DOHH2 (cell line): ENCODE data around the gene TDP1.

Experiments
- CTCF ChIP-seq: fragments of 200-600 bp; sonication (generic); IDR thresholded peaks from one replicate; pipeline ENCODE4 v1.5.1; 2014; ENCODE audit warnings: antibody characterized with exemption, mild to moderate bottlenecking, low read depth, low read length; ENCODE audit not compliant: poor library complexity, severe bottlenecking
- EZH2phosphoT487 ChIP-seq: fragments of 200-600 bp; sonication (generic); IDR thresholded peaks from 2 replicates; pipeline ENCODE4 v1.6.1; 2017; ENCODE audit warnings: borderline replicate concordance, mild to moderate bottlenecking, antibody characterized with exemption, low read length, moderate library complexity, mixed read lengths

- TF ChIP-seq CTCF (no peak), EZH2phosphoT487 (no peak)
Measured at GRCh38 chr14:89978656-89979055, 22.9 kb downstream of the TDP1 start.
